Transverse colon (tissue), 4 donors: Measurements from ENCODE around the gene SZT2. TPM values are rescaled to one million over a fixed set of nuclear protein-coding genes. Genes with fewer than 3 reads are reported as not detected.
A peak's percentile ranks its signal among the peaks of the same experiment; 100 is the strongest.

Experiments
- DNase-seq: peaks from one replicate; pipeline ENCODE4 v3.0.0-alpha.2; 2019
- H3K27ac ChIP-seq, 4 donors: fragments of 200-600 bp; sonication (generic); 2 replicates each; pipeline ENCODE4 v1.5.1; 2016 to 2018; ENCODE audit warnings: inconsistent platforms in 4 of 4
- H3K27me3 ChIP-seq: fragments of 200-600 bp; sonication (generic); 2 replicates; pipeline ENCODE4 v1.5.1; 2017; ENCODE audit warnings: inconsistent platforms
- H3K36me3 ChIP-seq, 4 donors: fragments of 200-600 bp; sonication (generic); 2 replicates each; pipeline ENCODE4 v1.5.1; 2017 to 2019; ENCODE audit warnings: inconsistent platforms in 4 of 4
- H3K4me1 ChIP-seq, 4 donors: fragments of 200-600 bp; sonication (generic); 2 replicates each; pipeline ENCODE4 v1.5.1; 2017 to 2020; ENCODE audit warnings: inconsistent platforms in 4 of 4
- H3K4me3 ChIP-seq, 4 donors: fragments of 200-600 bp; sonication (generic); 1 replicate in 1 of 4; 2 replicates in 3 of 4; pipeline versions ENCODE4 v1.5.1 to v1.6.1; 2017 to 2019; ENCODE audit warnings: inconsistent platforms in 4 of 4
- H3K9me3 ChIP-seq, 2 donors: fragments of 200-600 bp; sonication (generic); 2 replicates each; pipeline ENCODE4 v1.5.1; 2017 to 2019; ENCODE audit warnings: inconsistent platforms in 2 of 2
- EP300 ChIP-seq: sonication (generic); formaldehyde crosslinking; IDR thresholded peaks from one replicate; pipeline ENCODE4 v1.6.1; 2017; ENCODE audit warnings: antibody characterized with exemption, low read depth
- POLR2A ChIP-seq: fragments of 450-650 bp; IDR thresholded peaks from one replicate; pipeline ENCODE4 v1.6.1; 2016; ENCODE audit warnings: antibody characterized with exemption, mild to moderate bottlenecking, moderate library complexity
- POLR2AphosphoS5 ChIP-seq, 3 donors: sonication (generic); formaldehyde crosslinking; IDR thresholded peaks; one replicate each; pipeline ENCODE4 v1.6.1; 2016; ENCODE audit warnings: antibody characterized with exemption in 3 of 3
- WGBS, 2 donors: methylation state at CpG; one replicate each; pipeline ENCODE4 v1.1.5; 2018; ENCODE audit warnings: low coverage in 1 of 2; 5-methylcytosine and 5-hydroxymethylcytosine counted together
- in situ Hi-C, 4 donors: fragments of 200-750 bp; cut with MboI; loops; one replicate each; pipeline versions ENCODE4 v1.15.0 to v1.15.1; 2017; ENCODE audit warnings: low sequenced_read_pairs in 3 of 4, low pct_ligation_motif_present in 1 of 4, low pct_unique_long_range_greater_than_20kb in 1 of 4
- intact Hi-C: fragments of 100-400 bp; cut with DNase I; formaldehyde crosslinking; loops from one replicate; pipeline ENCODE4 v1.15.1; 2023; ENCODE audit warnings: low total_unique reads
- total RNA-seq, 4 donors: library from RNA; depleted of rRNA; stranded (reverse); fragments of >200 nt; gene quantifications; one replicate each; pipeline ENCODE4 v1.1.0, GENCODE V29; 2016
- TF ChIP-seq, protein P1 (sequence below), 5 experiments: fragments of 200-600 bp in 3 of 5; fragments of 450-650 bp in 2 of 5; sonication (generic) in 3 of 5; IDR thresholded peaks; 1 replicate in 2 of 5; 2 replicates in 3 of 5; pipeline ENCODE4 v1.5.1; 2016 to 2017; ENCODE audit warnings: antibody characterized with exemption in 5 of 5, inconsistent platforms in 3 of 5, mild to moderate bottlenecking in 2 of 5, moderate library complexity in 1 of 5

Gene SZT2
- total RNA-seq, 4 donors from 2014 or later, result 43.1 to 106 (median 82.2) TPM

DNA sequence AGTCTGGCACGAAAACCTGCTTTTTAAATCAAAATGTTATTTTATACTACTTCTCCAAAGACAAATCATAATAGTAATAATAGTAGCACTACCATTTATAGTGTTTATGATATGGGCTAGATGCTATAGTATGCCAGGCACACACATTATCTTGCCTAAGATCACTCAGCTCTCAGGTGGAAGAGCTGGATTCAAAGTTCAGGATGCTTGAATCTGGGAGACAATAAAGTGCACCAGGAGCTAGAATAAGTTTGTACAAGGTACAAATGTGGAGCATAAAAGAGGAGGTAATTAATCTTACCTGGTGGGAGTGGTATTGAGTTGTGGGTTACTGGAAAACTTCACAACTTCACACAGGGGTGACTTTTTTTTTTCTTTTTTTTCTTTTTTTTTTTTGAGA lies 11.9 kb upstream of the SZT2 start:
- H3K27me3 ChIP-seq, result no peaks in the 10 kb centered on the region
- no peak for DNase-seq
- H3K9me3 ChIP-seq, result no peaks in the 10 kb centered on the region
- H3K4me3 ChIP-seq, result no peak overlapping the region
- in situ Hi-C loops (no loop called here), intact Hi-C loops (no loop called here)
- H3K4me1 ChIP-seq, result peaks cover 0 to 5% (median 2%) of the 10 kb centered on the region in 4 donors
- no peak overlapping the region for H3K27ac ChIP-seq
- H3K36me3 ChIP-seq, result peaks cover 0 to 4% (median 1%) of the 10 kb centered on the region in 4 donors
- no peak for TF ChIP-seq EP300
- TF ChIP-seq, protein P1, sequence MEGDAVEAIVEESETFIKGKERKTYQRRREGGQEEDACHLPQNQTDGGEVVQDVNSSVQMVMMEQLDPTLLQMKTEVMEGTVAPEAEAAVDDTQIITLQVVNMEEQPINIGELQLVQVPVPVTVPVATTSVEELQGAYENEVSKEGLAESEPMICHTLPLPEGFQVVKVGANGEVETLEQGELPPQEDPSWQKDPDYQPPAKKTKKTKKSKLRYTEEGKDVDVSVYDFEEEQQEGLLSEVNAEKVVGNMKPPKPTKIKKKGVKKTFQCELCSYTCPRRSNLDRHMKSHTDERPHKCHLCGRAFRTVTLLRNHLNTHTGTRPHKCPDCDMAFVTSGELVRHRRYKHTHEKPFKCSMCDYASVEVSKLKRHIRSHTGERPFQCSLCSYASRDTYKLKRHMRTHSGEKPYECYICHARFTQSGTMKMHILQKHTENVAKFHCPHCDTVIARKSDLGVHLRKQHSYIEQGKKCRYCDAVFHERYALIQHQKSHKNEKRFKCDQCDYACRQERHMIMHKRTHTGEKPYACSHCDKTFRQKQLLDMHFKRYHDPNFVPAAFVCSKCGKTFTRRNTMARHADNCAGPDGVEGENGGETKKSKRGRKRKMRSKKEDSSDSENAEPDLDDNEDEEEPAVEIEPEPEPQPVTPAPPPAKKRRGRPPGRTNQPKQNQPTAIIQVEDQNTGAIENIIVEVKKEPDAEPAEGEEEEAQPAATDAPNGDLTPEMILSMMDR (IDR thresholded peaks at IDR 0.05), result no peak
- TF ChIP-seq POLR2A, result no peak
- TF ChIP-seq POLR2AphosphoS5 (IDR thresholded peaks at IDR 0.05), result no peak
- 96 to 100% methylated on average over 1 of the region's 1 CpG for WGBS, 2 donors

DNA sequence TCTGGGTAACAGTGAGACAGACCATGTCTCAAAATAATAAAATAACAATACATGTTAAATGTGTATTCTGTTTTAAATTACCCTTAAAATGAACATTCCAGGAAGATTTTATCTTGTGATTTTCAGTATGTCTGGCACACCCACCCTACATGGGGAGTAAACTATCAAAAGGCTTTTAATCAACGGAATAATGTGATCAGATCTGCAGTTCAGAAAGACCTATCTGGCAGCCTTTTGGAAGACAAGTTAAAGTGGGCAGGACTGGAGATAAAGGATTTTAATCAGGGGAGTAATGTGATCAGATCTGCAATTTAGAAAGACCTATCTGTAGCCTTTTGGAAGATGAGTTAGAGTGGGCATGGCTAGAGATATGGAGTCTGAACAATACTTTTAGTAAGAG lies 10.2 kb upstream of the SZT2 start:
- no peak overlapping the region for H3K4me3 ChIP-seq
- DNase-seq, result no peak
- H3K4me1 ChIP-seq, result no peaks in the 10 kb centered on the region
- no peaks in the 10 kb centered on the region for H3K9me3 ChIP-seq
- TF ChIP-seq, protein P1 (IDR thresholded peaks at IDR 0.05), result no peak
- TF ChIP-seq POLR2AphosphoS5 (IDR thresholded peaks at IDR 0.05) (no peak), POLR2A (no peak), EP300 (no peak)
- 90 to 97% methylated on average over 1 of the region's 1 CpG for WGBS, 2 donors
- no peak overlapping the region for H3K27ac ChIP-seq
- H3K36me3 ChIP-seq, result peaks cover 0 to 17% (median 5%) of the 10 kb centered on the region in 4 donors
- in situ Hi-C loops, result no loop called here
- H3K27me3 ChIP-seq, result no peaks in the 10 kb centered on the region
- intact Hi-C loops, result no loop called here

DNA sequence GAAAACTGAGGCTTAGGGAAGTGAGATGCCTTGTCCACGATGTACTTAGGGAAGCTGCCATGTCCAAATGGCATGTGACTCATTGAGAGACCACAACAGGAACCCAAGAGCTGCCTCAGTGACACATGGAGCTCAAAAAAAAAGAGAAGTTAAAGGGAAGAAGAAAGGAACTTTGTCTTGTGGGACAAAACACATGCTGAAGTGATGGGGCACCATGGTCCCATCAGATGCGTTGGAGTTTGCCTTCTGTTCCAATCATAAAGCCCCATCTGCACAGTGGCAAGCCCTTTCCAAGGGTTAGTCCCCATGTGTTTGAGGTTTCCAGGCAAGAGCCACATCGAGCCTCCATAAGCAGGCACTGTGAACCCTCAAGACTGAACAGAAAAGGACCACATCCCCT lies 8.1 kb upstream of the SZT2 start:
- WGBS, 2 donors, result 74 to 79% methylated on average over 2 to 3 of the region's 3 CpGs
- in situ Hi-C loops, result no loop called here
- H3K36me3 ChIP-seq, result peaks cover 0 to 39% (median 15%) of the 10 kb centered on the region in 4 donors
- no peak for DNase-seq
- H3K9me3 ChIP-seq, result no peaks in the 10 kb centered on the region
- no peaks in the 10 kb centered on the region for H3K4me1 ChIP-seq
- H3K27ac ChIP-seq, result peak overlapping the region in 1 of 4 donors; percentile 14
- H3K4me3 ChIP-seq, result no peak overlapping the region
- TF ChIP-seq, protein P1 (IDR thresholded peaks at IDR 0.05), result no peak
- TF ChIP-seq POLR2A (no peak), POLR2AphosphoS5 (IDR thresholded peaks at IDR 0.05) (no peak), EP300 (no peak)
- intact Hi-C loops, result no loop called here
- H3K27me3 ChIP-seq, result no peaks in the 10 kb centered on the region

DNA sequence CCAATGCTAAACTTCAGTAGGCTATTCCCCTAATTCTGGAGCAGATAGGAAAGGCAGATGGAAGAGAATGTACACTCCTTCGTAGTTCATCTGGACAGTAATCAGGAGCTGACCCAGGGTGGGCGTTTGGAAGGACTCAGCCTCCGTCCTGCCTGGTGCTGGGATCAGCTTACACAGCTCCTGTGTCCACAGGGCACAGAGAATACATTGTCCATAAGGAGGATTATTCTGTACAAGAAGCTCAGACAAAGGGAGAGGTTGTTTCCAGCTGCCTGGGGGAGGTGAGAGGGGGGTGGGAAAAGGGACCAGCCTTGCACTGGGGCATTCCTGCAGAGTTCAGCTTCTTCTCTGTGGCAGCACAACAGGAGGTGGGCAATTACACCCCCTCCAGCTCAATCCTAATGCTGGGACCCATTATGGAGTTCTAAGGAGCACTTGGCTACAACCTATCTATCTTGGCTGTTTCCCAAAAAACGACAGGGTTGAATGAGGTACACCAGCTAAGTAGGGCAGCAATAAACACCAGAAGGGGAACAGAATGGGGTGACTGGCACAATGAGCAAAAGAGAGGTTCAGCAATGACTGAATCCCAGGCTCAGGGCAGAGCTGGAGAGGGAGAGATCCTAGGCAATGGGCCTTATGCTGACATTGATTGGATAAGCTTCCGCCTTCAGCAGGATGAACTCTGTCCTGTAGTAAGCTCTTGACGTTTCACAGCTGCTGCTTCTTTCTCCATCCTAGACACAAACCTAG lies 7.5 kb upstream of the SZT2 start:
- in situ Hi-C loops, result no loop called here
- intact Hi-C loops, result no loop called here
- WGBS, 2 donors, result 67 to 69% methylated on average over 1 to 6 of the region's 6 CpGs
- no peaks in the 10 kb centered on the region for H3K27me3 ChIP-seq
- TF ChIP-seq, protein P1 (IDR thresholded peaks at IDR 0.05), result no peak
- no peaks in the 10 kb centered on the region for H3K9me3 ChIP-seq
- peak overlapping the region in 1 of 4 donors; percentile 14 for H3K27ac ChIP-seq
- peaks cover 0 to 43% (median 16%) of the 10 kb centered on the region in 4 donors for H3K36me3 ChIP-seq
- no peak for DNase-seq
- H3K4me3 ChIP-seq, result no peak overlapping the region
- no peaks in the 10 kb centered on the region for H3K4me1 ChIP-seq
